ENCODE data around the gene CTNNAL1.

The CTNNAL1 gene

DNA sequence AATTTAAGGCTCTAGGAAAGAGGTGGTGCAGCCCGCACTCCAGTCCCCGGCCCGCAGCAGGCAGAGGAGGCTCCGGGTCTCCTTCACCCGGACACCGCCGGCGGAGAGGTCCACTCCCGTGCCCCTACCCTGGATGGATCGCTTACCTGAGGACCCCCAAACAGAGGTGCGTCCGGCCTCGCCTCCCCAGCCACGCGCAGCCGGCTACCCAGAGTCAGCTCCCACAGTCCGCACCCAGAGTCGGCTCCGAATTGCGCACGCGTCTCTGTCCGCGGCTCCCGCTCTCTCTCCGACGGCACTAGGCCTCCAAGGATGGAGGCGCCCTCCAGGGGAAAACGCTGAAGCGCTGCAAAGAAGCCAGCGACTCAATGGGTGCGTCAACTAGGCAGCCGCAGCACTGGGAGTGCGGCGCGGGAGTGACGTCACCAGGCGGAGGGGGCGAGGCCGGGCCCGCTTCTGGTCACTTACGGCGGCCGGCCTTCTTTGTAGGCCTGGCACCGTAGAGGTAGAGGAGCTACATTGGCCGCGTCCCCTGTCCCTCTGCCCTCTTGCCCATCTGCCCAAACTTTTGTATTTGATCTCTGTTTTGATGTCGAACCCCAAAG, 79.5 kb downstream of the CTNNAL1 start, which contains the start of gene ELP1 (continued):
- TF ChIP-seq YY1 (tag by site-specific recombination; IDR thresholded peaks at IDR 0.05) (no peak), ZNF48 (tag by site-specific recombination; IDR thresholded peaks at IDR 0.05) (no peak), ZNF837 (tag by site-specific recombination; IDR thresholded peaks at IDR 0.05) (no peak), ZNF560 (tag by site-specific recombination; IDR thresholded peaks at IDR 0.05; ENCODE audit: borderline replicate concordance) (no peak), ZFHX2 (tag by site-specific recombination; conservative IDR thresholded peaks at IDR 0.05) (no peak), ZNF266 (tag by site-specific recombination; IDR thresholded peaks at IDR 0.05; ENCODE audit: low read depth) (no peak), KLF8 (tag by site-specific recombination; IDR thresholded peaks at IDR 0.05) (peak; percentile 81), ZNF157 (tag by site-specific recombination; IDR thresholded peaks at IDR 0.05) (no peak), ZNF394 (tag by site-specific recombination; IDR thresholded peaks at IDR 0.05; ENCODE audit: borderline replicate concordance) (no peak), ZNF664 (tag by site-specific recombination; IDR thresholded peaks at IDR 0.05) (no peak), WT1 (tag by site-specific recombination; IDR thresholded peaks at IDR 0.05) (no peak), ZFP3 (tag by site-specific recombination; IDR thresholded peaks at IDR 0.05; ENCODE audit: low read depth) (no peak), ZNF548 (tag by site-specific recombination; IDR thresholded peaks at IDR 0.05) (no peak), ZNF792 (tag by site-specific recombination; IDR thresholded peaks at IDR 0.05) (no peak), ZNF155 (tag by site-specific recombination; IDR thresholded peaks at IDR 0.05) (no peak), ZBTB48 (tag by site-specific recombination; IDR thresholded peaks at IDR 0.05) (no peak), ZNF791 (tag by site-specific recombination; IDR thresholded peaks at IDR 0.05) (no peak), SCRT1 (tag by site-specific recombination; IDR thresholded peaks at IDR 0.05; ENCODE audit: borderline replicate concordance) (no peak), REPIN1 (tag by site-specific recombination; IDR thresholded peaks at IDR 0.05; ENCODE audit: low read depth) (no peak), ZNF624 (tag by site-specific recombination; IDR thresholded peaks at IDR 0.05) (no peak), ZNF768 (tag by site-specific recombination; IDR thresholded peaks at IDR 0.05) (no peak), ZNF585B (tag by site-specific recombination; IDR thresholded peaks at IDR 0.05) (no peak), SP2 (tag by site-specific recombination; IDR thresholded peaks at IDR 0.05) (no peak), ZNF510 (tag by site-specific recombination; IDR thresholded peaks at IDR 0.05; ENCODE audit: insufficient replicate concordance) (no peak), ZNF146 (tag by site-specific recombination; IDR thresholded peaks at IDR 0.05) (no peak), ZNF292 (tag by site-specific recombination; IDR thresholded peaks at IDR 0.05; ENCODE audit: borderline replicate concordance, low read depth) (no peak), ZNF707 (tag by site-specific recombination; IDR thresholded peaks at IDR 0.05) (no peak)
- TF ChIP-seq, protein P1, sequence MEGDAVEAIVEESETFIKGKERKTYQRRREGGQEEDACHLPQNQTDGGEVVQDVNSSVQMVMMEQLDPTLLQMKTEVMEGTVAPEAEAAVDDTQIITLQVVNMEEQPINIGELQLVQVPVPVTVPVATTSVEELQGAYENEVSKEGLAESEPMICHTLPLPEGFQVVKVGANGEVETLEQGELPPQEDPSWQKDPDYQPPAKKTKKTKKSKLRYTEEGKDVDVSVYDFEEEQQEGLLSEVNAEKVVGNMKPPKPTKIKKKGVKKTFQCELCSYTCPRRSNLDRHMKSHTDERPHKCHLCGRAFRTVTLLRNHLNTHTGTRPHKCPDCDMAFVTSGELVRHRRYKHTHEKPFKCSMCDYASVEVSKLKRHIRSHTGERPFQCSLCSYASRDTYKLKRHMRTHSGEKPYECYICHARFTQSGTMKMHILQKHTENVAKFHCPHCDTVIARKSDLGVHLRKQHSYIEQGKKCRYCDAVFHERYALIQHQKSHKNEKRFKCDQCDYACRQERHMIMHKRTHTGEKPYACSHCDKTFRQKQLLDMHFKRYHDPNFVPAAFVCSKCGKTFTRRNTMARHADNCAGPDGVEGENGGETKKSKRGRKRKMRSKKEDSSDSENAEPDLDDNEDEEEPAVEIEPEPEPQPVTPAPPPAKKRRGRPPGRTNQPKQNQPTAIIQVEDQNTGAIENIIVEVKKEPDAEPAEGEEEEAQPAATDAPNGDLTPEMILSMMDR (tag by site-specific recombination; IDR thresholded peaks at IDR 0.05): peak; percentile 83
- TF ChIP-seq, protein P2, sequence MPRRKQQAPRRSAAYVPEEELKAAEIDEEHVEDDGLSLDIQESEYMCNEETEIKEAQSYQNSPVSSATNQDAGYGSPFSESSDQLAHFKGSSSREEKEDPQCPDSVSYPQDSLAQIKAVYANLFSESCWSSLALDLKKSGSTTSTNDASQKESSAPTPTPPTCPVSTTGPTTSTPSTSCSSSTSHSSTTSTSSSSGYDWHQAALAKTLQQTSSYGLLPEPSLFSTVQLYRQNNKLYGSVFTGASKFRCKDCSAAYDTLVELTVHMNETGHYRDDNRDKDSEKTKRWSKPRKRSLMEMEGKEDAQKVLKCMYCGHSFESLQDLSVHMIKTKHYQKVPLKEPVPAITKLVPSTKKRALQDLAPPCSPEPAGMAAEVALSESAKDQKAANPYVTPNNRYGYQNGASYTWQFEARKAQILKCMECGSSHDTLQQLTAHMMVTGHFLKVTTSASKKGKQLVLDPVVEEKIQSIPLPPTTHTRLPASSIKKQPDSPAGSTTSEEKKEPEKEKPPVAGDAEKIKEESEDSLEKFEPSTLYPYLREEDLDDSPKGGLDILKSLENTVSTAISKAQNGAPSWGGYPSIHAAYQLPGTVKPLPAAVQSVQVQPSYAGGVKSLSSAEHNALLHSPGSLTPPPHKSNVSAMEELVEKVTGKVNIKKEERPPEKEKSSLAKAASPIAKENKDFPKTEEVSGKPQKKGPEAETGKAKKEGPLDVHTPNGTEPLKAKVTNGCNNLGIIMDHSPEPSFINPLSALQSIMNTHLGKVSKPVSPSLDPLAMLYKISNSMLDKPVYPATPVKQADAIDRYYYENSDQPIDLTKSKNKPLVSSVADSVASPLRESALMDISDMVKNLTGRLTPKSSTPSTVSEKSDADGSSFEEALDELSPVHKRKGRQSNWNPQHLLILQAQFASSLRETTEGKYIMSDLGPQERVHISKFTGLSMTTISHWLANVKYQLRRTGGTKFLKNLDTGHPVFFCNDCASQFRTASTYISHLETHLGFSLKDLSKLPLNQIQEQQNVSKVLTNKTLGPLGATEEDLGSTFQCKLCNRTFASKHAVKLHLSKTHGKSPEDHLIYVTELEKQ (tag by site-specific recombination; IDR thresholded peaks at IDR 0.05; ENCODE audit: borderline replicate concordance): no peak
- TF ChIP-seq, protein P3, sequence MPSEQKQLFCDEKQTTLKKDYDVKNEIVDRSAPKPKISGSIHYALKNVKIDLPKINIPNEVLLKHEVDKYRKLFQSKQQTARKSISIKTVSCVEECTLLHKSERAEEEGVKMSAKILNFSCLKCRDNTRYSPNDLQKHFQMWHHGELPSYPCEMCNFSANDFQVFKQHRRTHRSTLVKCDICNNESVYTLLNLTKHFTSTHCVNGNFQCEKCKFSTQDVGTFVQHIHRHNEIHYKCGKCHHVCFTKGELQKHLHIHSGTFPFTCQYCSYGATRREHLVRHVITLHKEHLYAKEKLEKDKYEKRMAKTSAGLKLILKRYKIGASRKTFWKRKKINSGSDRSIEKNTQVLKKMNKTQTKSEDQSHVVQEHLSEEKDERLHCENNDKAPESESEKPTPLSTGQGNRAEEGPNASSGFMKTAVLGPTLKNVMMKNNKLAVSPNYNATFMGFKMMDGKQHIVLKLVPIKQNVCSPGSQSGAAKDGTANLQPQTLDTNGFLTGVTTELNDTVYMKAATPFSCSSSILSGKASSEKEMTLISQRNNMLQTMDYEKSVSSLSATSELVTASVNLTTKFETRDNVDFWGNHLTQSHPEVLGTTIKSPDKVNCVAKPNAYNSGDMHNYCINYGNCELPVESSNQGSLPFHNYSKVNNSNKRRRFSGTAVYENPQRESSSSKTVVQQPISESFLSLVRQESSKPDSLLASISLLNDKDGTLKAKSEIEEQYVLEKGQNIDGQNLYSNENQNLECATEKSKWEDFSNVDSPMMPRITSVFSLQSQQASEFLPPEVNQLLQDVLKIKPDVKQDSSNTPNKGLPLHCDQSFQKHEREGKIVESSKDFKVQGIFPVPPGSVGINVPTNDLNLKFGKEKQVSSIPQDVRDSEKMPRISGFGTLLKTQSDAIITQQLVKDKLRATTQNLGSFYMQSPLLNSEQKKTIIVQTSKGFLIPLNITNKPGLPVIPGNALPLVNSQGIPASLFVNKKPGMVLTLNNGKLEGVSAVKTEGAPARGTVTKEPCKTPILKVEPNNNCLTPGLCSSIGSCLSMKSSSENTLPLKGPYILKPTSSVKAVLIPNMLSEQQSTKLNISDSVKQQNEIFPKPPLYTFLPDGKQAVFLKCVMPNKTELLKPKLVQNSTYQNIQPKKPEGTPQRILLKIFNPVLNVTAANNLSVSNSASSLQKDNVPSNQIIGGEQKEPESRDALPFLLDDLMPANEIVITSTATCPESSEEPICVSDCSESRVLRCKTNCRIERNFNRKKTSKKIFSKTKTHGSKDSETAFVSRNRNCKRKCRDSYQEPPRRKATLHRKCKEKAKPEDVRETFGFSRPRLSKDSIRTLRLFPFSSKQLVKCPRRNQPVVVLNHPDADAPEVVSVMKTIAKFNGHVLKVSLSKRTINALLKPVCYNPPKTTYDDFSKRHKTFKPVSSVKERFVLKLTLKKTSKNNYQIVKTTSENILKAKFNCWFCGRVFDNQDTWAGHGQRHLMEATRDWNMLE (tag by site-specific recombination; conservative IDR thresholded peaks at IDR 0.05; ENCODE audit: low read depth): no peak
- TF ChIP-seq, protein P4, sequence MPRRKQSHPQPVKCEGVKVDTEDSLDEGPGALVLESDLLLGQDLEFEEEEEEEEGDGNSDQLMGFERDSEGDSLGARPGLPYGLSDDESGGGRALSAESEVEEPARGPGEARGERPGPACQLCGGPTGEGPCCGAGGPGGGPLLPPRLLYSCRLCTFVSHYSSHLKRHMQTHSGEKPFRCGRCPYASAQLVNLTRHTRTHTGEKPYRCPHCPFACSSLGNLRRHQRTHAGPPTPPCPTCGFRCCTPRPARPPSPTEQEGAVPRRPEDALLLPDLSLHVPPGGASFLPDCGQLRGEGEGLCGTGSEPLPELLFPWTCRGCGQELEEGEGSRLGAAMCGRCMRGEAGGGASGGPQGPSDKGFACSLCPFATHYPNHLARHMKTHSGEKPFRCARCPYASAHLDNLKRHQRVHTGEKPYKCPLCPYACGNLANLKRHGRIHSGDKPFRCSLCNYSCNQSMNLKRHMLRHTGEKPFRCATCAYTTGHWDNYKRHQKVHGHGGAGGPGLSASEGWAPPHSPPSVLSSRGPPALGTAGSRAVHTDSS (tag by site-specific recombination; IDR thresholded peaks at IDR 0.05): no peak
